HG03558 (cell line): ENCODE data around the gene PRDM15.

ENCODE experiments used
- ATAC-seq: cut with Tn5 transposase; IDR thresholded peaks from one replicate; pipeline ENCODE4 v1.9.1; 2021; ENCODE audit warnings: moderate number of reproducible peaks; ENCODE audit not compliant: unreplicated experiment; ENCODE audit errors: extremely low read depth

Gene PRDM15

GRCh38 chr21:41908829-41909228, 29.7 kb upstream of the PRDM15 start:
- ATAC-seq = no peak

- ATAC-seq = no peak
These were observed 28.5 kb upstream of the PRDM15 start for GRCh38 chr21:41907496-41908258.

DNA sequence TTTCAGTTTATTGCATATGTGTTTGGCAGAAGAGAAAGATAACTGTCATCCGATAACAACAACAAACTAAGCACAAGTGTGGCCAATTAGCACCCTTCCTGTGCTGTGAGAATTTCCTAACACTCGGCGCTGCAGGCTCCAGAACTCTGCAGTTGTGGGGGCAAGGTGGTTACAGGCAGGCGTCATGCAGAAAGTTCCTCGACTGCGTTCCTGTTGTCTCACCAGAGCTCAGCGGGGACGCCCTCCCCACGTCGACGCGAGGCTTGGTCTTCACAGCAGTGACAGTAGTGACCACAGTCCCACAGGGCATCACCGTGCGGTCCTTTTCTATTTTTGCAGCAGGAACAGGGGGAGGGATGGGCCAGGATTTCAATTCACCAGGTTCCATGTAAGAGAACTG, 27.6 kb upstream of the PRDM15 start:
- no peak for ATAC-seq

- no peak for ATAC-seq
These were observed 24.6 kb upstream of the PRDM15 start for GRCh38 chr21:41903559-41904351.

DNA sequence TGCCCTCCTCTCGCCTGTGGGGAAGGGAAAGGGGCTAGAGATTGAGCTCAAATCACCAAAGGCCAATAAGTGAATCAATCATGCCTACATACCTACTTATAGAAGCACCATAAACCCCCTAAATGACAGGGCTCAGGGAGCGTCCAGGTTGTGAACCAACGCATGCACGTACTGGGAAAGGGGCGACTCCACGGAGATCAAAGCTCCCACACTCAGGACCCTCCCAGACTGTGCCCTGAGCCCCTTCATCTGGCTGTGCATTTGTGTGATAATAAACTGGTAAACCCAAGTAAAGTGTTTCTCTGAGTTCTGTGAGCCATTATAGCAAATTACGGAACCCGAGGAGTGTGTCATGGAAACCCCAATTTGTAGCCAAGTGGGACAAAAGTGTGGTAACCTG, 23.8 kb upstream of the PRDM15 start:
- ATAC-seq = no peak

GRCh38 chr21:41901782-41902181, 22.6 kb upstream of the PRDM15 start:
- no peak for ATAC-seq

- ATAC-seq = no peak
These were observed 22.0 kb upstream of the PRDM15 start for GRCh38 chr21:41901099-41901498.

DNA sequence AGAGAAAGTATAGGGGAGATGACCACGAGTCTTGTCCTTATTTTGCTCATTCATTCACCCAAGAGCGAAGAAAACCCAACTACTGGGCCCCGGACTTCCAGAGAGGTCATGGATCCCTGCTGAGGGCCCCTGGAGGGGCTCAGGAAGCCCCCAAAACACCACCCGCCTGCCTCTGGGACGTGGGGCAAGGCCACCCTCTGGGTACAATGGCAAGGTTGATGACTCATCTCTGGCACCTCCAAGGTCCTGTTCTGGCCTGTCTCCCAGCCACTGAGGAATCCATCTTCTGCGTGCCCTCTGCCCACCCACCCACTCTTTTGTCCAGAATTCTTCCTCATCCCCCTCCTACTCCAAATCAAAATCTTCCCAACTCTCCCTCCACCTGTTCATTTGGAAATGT, 21.3 kb upstream of the PRDM15 start:
- ATAC-seq = no peak

DNA sequence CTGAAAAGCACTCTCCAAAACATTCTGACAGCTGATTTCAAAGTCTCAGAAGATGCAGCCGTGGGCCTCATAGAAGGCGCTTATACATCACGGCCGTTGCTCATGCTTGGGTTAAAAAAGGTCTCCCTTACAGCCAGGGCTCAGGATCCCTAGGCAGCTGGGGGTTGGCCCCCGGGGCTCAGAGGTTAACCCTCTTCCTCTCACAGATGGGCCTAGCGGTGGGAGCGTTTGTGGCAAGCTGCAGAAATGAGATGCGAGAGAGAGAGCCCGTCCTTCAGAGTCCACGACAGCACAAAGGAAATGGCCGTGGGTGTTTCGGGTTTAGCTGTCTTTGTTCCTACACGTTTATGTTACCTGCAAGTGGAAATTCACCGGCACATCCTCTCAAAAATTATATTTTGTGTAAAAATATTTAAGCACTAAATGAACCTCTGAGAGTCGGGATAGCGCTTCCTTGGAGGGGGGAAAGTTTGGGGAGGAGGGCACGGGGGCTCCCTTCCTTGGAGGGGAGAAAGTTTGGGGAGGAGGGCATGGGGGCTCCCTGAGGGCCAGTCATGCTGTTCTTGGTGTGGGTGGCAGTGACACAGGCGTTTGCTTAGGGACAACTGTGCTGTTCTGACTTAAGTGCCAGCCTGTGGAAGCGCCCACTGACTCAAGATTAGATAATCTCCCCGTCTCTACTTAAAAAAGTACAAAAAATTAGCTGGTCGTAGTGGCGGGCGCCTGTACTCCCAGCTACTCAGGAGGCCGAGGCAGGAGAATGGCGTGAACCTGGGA, 20.5 kb upstream of the PRDM15 start:
- no peak for ATAC-seq

- no peak for ATAC-seq
These were observed 19.9 kb upstream of the PRDM15 start for GRCh38 chr21:41898998-41899397.

GRCh38 chr21:41897700-41898099, 18.6 kb upstream of the PRDM15 start:
- no peak for ATAC-seq

DNA sequence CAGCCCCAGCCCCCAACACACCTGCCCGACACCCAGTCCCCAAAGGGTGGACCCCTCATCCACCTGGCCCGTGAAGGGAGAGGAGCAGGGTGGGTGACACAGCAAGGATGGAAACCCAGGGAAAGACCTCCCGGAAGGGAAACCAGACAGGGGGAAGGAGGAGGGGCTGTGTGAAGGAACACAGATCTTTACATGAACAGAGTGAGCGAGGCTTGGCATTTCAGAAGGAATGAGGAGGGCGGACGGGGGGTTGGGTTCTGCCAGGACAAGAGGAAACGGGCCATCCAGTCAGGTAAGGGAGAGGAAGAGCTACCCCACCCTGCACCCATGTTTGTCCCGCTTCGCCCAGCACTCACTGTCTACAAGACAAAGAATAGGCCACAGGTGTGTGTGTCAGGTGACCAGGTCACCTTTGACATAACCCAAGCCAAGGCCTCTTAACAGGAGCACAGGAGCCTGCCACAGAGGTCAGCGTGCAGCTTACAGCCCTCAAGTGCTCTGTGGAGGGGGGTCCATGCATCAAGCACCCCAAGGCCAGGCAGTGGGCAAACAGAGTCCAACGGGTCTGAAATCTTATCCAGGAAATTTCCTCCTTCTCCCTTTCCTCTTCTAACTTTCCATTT, 18.0 kb upstream of the PRDM15 start:
- ATAC-seq = no peak

DNA sequence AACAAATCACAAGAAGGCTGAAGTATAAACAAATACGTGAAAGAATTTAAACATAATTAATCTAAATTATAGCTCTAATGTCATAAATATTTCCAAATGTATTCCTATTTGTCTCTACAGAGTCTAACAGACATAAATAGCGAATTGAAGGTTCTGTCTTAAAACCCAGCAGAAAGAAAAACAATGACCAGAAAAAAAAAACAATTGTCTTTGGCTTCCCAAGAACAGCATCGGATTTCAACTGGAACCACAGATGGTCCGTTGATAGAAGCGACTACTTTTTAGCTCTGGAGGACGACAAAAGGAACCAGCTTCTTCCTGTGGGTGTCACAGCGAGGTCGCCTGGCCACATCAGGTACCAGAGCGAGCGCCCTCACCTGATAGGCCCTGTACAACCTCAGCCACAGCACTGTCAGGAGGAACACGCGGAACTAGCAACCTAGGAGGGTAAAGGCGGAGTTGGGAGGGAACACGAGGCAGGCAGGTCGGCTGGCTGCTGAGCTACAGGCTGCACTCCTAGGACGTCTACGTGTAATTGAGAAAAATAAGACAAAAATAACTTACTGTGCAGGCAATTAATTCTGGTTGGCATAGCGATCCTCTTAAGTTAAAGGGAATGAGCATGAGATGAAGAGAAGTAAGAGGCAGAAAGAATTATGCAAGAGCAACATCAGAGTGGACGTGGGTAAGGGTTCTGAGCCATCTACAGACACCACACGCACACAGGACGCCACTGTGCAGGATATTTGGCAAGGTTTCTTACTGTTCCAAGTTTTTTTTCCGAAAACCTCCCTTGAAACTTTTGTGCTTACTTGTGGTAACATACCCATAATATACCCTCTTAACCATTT, 16.7 kb upstream of the PRDM15 start:
- ATAC-seq = no peak

- no peak for ATAC-seq
These were observed 15.9 kb upstream of the PRDM15 start for GRCh38 chr21:41894922-41895557.

- no peak for ATAC-seq
These were observed 15.4 kb upstream of the PRDM15 start for GRCh38 chr21:41894511-41894910.

DNA sequence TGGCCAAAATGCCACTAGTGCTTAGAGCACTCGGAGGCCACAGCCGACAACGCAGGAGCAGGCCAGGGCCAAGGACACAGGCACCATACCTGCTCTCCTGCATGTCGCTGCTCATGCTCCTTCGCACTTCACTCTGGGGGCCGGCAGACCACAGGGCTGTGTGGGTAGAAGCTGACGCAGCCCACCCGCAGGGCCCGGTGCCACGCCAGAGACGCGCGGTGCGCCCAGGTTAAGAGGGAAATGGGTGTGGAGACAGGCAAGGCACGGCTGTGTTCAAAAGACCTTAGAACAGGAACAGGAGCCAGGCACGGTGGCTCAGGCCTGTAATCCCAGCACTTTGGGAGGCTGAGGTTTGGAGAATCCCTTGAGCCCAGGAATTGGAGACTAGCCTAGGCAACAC, 13.6 kb upstream of the PRDM15 start:
- ATAC-seq = no peak

GRCh38 chr21:41891132-41891531, 12.0 kb upstream of the PRDM15 start:
- no peak for ATAC-seq

- no peak for ATAC-seq
These were observed 11.2 kb upstream of the PRDM15 start for GRCh38 chr21:41890355-41890754.

- ATAC-seq = no peak
These were observed 9.7 kb upstream of the PRDM15 start for GRCh38 chr21:41888749-41889376.
